ENCODE results near the gene AMIGO3.
"Not testable (repeated sequence)": the region's sequence is repeated elsewhere in the genome, so short reads cannot be mapped to it uniquely, and the experiment has no call there.

Gene AMIGO3

DNA sequence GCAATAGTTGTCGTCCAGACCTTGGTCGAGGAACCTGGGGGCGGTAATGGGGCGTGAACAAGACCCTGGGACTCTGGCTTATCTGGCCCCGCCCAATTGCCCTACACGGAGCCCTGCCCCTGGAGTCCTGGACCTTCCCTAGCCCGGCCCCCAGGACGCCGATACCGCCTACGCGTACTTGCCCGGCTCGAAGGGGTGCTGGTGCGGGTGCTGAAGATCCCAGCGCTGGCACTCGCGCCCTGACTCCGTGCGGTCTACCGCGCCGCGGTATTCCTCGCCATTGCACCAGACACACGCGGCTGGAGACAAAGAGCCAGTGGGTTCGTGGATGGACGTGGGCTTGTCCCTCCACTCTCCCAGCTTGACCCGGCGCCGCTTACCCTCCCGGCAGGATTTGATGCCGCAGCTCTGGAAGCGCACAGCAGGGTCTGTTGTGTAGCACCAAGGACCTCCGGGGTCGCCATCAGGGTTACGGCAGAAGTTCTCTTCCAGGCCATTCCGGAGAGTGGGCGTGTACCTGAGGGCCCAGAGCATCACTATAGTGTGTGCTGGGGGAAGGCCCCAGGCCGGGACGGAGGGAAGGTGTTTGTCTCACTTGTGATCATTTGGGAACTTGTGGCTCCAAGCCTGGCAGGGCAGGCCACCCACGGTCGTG is 32.6 kb downstream of the AMIGO3 start:
- peak; percentile 27 for DNase-seq

DNA sequence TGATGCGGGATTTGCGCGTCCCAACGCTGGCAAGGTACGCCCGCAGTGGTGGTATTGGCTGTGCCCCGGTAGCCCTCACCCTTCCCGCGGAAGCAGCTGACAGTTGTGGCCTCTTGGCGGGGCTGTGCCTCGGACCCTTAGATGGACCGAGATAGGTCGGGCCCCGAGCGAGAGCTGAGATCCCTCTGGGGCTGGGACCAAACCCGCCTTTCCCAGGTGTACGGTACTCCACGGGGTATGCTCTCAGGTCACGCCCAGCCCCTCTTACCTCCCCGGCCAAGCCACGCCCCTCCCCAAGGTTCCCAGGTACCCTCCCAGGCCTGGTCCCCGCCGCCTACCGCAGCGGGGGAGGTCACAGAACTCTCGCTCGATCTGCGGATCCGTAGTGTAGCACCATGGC is 33.1 kb downstream of the AMIGO3 start:
- peak; percentile 32 for DNase-seq

GRCh38 chr3:49685846-49686245 is 33.6 kb downstream of the AMIGO3 start:
- not testable (repeated sequence) for DNase-seq

DNA sequence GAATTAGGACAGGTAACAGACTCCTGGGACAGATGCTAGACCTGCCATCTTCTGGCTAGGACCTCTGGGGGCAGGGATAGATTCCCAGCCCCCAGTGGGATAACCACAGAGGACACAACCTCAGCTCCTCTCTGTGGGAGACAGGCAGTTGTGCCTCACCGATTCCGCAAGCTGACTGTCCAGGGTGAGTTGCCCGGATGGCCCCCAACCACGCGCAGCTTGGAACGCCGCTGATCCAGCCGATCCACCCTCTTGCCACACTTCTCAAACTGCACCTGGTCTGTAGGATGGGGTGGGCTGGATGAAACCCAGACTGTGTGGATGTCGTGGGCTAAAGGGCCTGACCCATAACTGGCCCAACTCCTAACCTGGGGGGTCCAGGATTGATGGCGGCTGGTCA is 34.4 kb downstream of the AMIGO3 start:
- DNase-seq, result not testable (repeated sequence)

DNA sequence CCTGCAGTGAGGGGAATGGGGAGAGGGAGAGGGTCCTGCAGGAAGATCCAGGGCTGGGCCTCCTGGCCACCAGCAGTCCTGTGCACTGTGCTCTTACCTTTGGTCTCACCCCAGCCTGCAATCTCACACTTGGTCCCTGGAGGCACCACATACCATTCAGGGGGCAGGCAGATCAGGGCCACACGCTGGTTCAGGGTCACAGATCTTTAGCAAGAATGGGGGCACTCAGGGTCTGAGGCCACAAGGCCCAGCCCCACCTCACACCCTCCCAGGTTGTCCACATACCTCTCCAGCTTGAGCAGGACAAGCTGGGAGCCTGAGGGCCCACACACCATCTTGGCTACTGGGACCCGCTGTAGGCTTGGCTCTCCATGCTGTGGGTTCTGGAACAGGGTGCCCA is 35.0 kb downstream of the AMIGO3 start:
- not testable (repeated sequence) for DNase-seq

GRCh38 chr3:49683162-49683561 is 36.3 kb downstream of the AMIGO3 start:
- DNase-seq, result no peak

- no peak for DNase-seq
Observed at GRCh38 chr3:49681543-49681942, 37.9 kb downstream of the AMIGO3 start.

GRCh38 chr3:49681232-49681522 is 38.3 kb downstream of the AMIGO3 start:
- no peak for DNase-seq

- no peak for DNase-seq
Observed at GRCh38 chr3:49680493-49681231, 38.8 kb downstream of the AMIGO3 start.

DNA sequence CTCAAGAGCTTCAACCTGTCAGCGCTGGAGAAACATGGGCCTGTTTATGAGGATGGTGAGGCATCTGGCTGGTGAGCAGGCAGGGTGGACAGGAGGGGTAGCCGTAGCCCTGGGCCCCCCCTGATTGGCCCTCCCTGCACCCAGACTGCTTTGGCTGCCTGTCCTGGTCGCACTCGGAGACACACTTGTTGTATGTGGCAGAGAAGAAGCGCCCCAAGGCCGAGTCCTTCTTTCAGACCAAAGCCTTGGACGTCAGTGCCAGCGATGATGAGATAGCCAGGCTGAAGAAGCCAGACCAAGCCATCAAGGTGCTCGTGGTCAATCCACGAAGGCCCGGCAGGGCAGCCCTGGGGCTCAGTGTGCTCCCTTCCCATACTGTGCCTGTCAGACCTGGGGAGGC is 43.6 kb downstream of the AMIGO3 start:
- DNase-seq, result no peak

DNA sequence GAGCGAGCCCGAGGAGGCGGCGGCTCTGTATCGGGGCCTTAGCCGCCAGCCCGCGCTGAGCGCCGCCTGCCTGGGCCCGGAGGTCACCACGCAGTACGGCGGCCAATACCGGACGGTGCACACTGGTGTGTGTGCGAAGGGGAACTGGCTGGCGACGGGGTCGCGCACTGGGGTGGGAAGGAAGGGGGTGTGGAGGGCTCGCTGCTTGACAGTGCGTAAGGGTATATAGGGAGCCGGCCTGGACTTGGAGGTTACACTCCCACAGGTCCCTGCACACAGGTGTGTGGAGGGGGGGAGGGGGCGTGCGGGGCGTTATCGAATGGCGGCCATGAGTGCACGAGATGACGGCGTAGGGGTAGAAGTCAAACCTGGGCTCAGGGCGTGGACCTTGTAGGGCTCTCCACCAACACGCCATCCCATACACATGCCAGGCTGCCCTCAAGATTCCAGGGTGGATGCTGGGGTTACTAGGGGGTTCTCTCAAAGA is 44.9 kb downstream of the AMIGO3 start:
- no peak for DNase-seq

- DNase-seq, result peak; percentile 94
Observed at GRCh38 chr3:49673715-49674496, 45.6 kb downstream of the AMIGO3 start, which contains the start of gene APEH. APEH (plus strand) TSS chr3:49674351; CDS start chr3:49674402, 51 bp downstream.

- no peak for DNase-seq
Observed at GRCh38 chr3:49673121-49673714, 46.3 kb downstream of the AMIGO3 start.

- peak; percentile 61 for DNase-seq
Observed at GRCh38 chr3:49671291-49672288, 47.9 kb downstream of the AMIGO3 start.

DNA sequence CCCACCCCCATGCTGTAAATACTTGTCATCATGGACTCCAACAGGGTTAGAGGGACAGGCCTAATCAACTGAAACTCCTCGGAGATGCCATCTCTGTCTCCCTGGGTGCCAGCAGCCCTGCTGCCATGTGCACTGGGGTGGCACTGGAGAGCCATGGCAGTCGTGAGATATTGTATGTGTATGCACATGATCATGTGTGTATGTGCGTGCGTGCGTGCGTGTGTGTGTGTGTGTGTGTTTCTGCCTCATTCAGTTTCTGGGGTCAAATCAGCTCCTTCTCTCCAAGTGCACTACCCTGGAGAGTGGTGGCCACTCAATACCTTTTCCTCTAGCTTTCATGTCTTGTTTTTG is 48.6 kb downstream of the AMIGO3 start:
- DNase-seq, result no peak

DNA sequence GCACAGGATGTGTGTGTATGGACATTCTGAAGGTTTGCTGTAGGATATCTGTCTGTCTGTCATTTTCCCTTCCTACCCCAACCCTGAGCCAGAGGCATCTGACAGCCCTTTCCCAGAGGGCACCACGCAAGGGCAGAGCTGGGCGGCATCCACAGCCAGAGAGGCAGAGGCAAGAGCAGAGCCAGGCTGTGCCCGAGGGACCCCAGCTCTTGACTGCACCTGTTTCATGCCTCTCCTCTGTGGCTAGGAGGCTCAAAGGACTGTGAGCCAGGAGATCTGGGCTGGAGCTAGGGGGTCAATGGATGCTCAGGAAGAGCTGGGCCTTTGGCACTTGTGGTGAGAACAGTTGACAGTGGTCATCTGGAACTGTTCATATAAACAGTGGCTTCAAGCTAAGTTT is 50.1 kb downstream of the AMIGO3 start:
- no peak for DNase-seq

- DNase-seq, result no peak
Observed at GRCh38 chr3:49668861-49669260, 50.6 kb downstream of the AMIGO3 start.

GRCh38 chr3:49668414-49668797 is 51.1 kb downstream of the AMIGO3 start:
- DNase-seq, result no peak

DNA sequence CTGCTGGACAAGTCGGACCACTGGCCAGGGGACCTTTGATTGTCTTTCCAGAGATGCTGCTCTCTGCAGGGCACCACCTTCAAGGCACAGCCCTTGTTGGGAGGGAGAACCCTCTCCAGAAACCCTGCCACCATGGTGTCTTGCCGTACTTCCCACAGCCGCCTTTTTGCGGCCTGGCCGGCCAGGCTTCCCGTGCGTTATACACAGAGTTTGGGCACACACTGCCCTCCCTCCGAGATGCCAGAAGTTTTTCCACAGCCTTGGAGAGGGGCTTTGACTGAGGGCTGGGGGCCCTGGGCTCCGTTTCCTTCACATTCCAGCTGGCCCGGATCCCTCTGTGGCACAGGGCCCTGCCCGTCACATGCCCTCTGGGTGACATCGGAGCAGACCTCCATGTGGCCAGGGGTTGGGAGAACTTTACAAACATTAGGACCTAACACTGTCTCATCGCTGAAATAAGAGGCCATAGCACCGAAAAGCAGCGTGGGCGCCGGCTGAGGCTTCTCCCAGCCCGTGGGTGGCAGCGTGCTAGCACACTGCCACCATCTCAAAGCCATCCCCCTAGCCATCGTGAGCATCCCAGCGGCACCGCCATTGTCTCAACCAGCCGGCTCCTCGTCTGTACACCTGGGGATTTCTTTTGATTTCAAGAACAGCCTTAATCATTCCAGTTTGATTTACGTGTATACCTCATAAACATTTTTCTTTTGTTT is 51.6 kb downstream of the AMIGO3 start:
- no peak for DNase-seq

Measured in T-helper 9 cell (primary cell).